ENCODE data around the gene KIAA0825.

KIAA0825 gene

DNA sequence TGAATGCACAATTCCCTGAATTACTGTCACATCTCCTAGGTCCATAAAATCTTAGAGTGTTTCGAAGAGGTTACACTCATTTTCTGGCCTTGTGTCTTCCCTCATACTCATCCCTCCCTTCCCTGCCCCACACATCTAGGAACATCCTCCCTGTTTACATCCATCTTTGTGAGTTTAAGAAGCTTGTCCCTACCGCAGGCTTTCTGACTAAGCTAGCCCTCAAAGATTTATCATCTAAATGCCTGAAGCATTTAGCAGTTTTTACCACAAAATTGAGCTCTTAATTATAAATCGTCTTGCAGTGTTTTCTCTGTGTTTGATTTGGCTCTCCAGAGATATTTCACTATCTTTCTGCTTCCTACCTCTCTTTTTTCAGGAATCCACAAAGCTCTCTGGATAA is 374.8 kb downstream of the KIAA0825 start:
- DNase-seq (ENCODE audit: low read depth), result no peak

DNA sequence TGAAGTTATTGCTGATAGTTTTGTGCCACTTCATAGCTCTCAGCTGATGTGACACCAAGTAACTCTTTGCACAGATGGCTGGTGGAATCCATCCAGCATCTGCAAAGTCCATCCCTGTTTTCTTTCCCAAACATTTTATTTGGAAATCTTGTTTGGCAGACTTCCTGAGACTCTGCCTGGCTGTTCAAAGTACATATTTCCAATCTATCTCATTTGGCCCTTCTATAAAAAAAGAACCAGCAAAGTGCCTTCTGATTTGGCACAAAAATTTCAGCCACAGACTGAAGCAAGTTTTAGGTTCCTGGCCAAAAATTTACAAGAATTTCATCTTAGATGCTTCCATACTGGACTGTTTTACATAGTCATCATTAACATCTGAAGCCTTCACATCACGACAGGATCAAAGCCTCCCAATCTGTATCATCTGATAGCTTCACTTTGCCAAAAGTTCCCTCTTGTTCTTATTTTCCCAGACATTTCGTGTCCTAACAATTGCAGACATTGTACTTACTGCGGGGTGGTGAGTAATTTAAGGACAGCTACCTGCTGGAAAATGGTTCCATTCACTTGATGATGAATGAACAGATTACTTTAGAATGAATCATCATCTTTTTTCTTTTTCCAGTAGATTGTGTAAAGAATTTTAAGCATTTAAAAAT is 377.3 kb downstream of the KIAA0825 start:
- DNase-seq (ENCODE audit: low read depth), result peak; percentile 11

DNA sequence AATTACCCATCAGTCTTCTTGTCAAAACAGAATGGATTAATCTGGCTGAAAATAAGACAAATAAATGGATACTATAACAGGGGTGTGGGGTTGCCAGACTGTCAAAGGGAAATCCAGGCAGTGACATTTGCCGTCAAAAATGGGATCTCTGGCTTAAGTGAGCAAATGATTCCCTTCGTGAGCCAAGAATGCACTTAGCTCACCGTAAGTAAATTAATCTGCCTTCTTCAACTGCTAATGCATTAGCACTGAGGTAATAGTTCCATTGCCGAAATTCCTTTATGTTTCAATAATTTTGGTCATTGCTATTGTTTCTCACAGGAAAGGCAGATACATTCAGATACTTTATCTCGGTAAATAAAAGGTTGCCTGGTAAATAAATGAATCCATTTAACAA is 377.8 kb downstream of the KIAA0825 start:
- DNase-seq (ENCODE audit: low read depth), result no peak

DNA sequence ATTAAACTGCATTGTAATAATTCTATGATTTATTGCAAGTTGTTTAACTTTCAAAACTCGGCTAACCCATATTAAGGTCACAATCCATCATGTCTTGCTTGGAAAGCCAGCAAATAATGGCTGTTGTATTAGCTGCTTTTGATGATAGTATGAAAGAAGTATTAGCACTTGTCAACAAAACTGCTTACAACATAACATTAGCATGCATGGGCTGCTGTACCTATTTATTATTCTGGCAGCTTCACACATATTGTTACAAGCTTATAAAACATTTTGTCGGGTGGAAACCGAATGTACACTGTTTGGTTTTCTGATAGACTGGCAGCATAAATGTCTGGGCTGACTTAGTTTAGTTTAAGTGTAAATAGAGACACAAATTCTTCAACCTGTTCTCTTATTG is 378.3 kb downstream of the KIAA0825 start:
- DNase-seq (ENCODE audit: low read depth), result no peak

DNA sequence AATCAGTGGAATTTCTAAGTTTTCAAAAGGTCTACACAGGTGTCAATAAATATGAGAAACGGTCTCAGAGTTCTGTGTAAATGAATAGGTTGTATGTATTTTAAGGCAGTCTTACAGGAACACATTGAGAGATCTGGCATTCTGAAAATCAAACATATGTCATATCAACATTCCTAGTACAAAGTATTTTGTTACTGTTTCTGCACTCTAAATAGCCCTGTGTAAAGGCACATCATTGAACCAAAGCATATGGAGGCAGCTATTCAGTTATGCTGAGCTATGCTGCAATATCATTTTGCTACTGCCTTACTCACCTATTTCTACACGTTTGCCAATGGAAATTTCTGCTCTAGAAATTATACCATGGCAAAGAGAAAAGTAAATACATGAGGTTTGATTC is 379.1 kb downstream of the KIAA0825 start:
- DNase-seq (ENCODE audit: low read depth), result no peak

DNA sequence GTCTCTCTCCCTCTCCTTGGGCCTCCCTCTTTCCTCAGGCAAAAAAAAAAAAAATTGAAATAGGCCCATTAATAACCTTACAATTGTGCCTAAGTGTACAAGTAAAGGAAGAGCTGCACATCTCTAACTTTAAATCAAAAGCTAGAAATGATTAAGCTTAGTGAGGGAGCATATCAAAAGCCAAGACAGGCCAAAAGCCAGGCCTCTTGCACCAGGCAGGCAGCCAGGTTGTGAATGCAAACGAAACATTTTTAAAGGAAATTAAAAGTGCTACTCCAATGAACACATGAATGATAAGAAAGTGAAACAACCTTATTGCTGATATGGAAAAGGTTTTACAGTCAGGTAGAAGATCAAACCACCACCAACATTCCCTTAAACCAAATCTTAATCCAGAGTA is 383.4 kb downstream of the KIAA0825 start:
- no peak for DNase-seq (ENCODE audit: low read depth)

DNA sequence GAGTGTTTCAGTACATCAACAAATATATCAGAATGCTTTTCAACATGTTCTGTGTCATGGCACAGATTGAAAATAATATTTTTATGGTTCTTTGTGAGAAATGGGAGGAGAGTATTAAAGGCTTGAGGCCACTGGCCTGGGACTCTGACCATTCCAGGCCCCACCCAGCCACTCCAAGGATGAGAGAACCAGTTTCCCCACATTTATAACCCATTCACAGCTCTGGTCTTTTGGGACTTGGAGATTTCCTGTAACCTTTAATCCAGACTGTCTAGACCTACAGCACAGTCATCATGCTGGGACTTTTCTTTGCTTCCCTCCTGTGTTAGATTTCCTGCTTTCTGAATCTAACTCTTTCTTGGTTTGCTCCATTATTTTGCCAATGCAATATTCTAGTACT is 389.6 kb downstream of the KIAA0825 start:
- DNase-seq (ENCODE audit: low read depth), result no peak

DNA sequence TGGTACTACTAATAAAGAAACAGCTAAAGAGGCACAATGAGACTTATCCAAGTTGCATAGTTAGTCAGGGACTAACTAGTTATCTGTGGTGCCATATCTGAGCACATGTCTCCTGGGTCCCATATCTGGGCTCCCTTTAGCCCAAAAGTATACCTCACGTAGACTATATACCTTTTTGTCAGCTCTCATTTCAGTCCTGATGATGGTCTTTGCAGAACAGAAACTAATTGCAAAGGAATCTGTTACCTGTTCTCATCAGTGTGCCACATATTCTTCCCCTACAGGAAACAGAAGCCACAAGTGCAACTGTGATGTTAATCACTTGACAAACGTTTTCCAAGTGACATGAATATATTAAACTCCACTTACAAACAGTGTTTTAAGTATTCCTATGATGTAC is 395.2 kb downstream of the KIAA0825 start:
- no peak for DNase-seq (ENCODE audit: low read depth)

DNA sequence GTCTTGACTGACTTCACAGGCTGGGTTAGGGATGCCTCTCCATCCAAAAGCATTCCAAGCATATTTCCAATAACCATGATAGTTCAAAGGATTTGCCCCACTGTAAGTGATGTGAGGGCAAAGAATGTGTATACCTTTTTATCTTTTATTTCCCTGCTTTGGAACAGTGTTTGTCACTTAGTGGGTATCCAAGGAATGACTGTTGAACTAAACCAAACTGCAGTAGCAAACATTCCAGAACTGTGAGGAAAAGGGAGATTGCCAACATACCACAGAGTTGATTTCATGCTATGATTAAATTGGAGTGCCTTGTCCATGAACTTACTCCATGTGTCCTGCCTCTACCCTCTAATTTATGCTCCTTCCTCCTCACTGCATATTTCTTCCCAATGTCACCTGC is 400.0 kb downstream of the KIAA0825 start:
- DNase-seq (ENCODE audit: low read depth), result peak; percentile 78

DNA sequence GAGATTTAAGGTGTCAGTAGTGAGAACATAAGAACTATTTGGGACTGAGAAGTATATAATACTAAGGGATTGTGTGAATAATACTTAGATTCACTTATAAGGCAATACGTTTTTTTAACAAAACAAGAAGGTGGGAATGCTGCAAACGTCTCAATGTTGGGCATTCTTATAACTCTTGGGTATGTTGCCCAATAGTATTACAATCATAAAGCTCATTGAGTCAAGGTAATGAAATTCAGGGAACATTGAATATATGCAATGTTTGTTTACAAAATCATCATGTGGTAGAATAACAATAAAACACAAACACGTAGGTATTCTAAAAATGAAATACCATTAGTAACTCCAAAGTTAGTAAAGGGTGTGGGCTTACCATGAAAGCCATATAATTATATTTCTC is 400.7 kb downstream of the KIAA0825 start:
- DNase-seq (ENCODE audit: low read depth), result no peak

DNA sequence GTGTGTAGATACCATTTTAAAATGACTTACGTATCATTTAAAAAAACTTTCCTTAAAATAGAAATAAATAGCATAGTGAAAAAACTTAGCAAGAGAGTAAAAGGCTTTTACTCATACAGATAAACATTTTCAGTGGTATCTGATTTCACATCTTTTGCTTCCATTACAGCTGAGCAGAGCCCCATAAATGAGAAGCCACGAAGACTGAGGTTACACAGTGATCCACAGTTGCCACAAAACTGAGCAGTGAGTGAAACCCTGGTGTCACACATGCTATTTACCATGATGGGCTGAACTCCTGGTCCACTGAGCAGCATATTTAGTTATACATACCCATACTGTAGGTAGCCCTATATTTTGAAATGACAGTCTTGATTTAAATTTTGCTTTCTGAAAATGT is 401.2 kb downstream of the KIAA0825 start:
- no peak for DNase-seq (ENCODE audit: low read depth)

DNA sequence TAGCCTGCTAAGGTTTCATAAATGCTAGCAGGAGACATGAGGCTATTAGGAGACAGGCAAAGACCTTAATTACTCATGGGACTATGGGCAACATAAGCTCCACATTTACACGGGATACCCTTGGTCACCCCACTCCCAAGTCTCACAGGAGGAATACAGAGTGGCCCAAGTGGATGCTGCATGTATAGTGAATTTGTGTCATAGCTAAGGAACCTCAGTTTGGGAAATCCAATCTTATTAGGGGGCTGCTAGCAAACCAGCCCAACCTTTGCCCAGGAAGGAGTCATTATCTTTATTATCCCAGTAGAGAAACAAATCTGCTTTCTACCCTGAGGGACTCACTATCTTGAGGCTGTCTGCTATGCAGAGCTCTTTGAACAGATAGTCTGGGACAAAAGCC is 405.9 kb downstream of the KIAA0825 start:
- DNase-seq (ENCODE audit: low read depth), result no peak

DNA sequence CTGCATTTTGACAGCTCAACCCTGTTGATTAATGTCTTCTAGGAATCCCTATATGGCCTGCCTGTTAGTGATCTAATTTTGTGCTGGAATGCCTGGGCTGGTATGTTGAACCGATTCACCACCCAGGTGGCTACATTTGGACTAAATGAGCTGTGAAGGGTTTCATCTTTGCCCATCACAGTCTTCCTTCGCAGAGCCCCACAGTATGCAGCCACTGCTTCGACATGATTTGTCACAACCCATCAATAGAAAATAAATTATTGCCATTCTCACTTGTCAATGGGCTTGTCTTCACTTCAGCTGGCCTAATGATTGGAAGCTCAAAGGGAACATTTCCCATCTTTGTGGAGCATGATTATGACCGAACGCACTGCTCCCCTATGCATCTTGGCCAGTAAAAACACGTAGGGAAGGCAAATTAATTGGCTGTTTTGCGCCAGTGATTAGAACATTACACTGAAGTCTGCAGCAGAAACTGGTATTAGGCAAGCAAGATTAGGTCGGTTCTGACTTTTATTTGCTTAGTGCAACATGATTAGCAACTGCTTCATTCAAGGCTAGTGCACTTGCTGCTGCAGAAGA is 408.5 kb downstream of the KIAA0825 start:
- no peak for DNase-seq (ENCODE audit: low read depth)

DNA sequence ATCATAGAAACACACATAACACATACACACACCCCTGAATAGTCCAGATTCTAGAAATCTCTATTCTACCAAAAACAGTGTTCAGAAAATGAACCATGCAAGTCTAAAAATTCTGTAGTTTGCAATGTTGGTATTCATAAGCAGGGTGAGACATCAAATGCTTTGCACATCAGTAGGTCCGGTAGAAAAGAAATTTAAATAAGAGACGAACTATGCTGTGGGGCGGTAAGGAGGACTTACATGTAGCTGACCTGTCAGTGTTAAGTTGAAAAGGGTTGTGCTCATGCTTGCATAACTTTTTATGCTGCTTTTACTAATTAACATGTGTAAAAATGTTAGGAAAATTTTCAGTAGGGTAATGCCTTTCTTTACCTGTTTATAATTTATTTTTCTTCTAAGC is 409.1 kb downstream of the KIAA0825 start:
- DNase-seq (ENCODE audit: low read depth), result no peak

DNA sequence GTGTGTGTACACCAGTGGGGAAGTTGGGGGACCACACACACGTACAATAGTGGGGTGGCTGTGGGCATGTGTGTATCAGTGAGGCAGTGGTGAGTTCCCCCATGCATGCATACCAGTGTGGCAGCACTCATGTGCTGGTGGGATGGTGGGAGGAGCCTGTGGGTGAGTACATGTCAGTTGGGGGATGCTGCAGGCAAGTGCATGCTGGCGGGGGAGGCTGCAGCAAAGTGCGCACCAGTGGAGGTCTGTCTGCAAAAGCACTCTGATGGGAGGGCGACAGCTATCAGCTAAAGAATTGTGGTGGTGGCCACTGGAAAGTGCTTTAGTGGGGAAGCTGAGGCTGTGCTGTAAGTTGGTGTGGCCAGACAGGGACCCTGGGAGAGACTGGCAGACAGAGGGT is 418.8 kb downstream of the KIAA0825 start:
- no peak for DNase-seq (ENCODE audit: low read depth)

DNA sequence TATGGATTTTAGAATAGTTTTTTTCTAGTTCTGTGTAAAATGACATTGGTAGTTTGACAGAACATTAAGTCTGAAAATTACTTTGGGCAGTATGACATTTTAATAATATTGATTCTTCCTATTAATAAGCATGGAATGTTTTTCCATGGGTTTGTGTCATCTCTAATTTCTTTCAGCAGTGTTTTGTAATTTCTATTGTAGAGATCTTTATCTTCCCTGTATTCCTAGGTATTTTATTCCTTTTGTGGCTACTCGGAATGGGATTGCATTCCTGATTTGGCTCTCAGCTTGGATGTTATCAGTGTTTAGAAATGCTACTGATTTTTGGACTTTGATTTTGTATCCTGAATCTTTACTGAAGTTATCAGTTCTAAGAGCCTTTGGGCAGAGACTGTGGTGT is 420.4 kb downstream of the KIAA0825 start:
- no peak for DNase-seq (ENCODE audit: low read depth)

DNA sequence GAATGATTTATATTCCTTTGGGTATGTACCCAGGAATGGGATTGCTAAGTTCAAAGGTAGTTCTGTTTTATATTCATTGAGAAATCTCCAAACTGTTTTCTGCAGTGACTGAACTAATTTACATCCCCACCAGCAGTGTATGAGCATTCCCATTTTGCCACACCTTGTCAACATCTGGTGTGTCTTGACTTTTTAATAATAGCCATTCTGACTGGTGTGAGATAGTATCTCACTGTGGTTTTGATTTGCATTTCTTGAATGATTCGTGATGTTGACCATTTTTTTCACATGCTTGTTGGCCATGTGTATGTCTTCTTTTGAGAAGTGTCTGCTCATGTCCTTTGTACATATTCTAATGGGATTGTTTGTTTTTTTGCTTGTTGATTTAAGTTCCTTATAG is 421.5 kb downstream of the KIAA0825 start:
- no peak for DNase-seq (ENCODE audit: low read depth)

DNA sequence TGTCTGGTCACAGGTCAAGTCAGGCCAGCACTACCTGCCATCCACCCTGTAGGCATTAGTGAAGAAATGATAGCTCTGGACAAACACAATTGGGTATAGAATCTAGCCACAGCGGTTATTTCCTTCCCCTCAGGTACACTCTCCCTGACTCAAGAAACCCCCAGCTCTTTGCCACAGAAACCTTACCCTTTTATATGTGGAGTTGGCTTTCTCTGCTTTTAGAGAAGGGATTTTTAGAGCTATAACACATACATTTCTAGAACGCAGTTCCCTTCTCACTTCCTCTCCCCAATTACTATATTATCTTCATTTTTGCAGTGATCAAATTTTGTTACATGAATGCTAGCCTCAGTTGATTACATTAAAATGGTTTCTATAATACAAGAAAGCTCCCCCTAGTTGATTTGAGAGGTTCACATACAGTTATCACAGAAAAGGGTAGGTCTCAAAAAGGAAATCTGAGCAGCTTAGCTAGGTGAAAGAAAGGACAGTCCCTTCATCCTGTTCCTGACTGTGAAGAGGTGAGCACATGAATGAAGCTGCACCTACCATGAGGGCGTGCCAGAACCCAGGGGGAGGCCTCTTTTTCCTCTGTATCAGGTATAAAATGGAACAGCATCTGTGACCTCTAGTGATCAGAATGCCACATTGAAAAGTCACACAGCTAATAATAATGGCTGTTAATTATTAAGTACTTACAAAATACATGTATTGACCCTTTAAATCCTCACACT is 425.6 kb downstream of the KIAA0825 start:
- no peak for DNase-seq (ENCODE audit: low read depth)

DNA sequence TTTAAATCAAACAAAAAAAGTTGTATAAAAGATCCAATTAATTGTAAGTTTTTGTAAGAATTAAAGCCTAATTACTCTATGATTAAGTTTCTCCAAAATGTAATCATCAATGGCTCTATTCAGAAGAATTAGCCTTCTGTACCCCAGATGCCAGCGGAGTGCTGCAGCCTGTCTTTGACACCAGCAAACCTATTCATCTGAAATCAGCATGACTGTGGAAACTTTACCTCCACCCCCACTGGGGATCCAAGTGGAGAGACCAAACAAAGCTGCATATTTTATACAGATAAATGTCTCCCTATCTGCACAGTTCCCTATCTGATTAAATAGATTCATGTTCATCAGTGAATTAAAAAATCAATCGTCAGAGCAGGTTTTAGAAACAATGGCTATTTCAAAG is 426.8 kb downstream of the KIAA0825 start:
- DNase-seq (ENCODE audit: low read depth), result no peak

DNA sequence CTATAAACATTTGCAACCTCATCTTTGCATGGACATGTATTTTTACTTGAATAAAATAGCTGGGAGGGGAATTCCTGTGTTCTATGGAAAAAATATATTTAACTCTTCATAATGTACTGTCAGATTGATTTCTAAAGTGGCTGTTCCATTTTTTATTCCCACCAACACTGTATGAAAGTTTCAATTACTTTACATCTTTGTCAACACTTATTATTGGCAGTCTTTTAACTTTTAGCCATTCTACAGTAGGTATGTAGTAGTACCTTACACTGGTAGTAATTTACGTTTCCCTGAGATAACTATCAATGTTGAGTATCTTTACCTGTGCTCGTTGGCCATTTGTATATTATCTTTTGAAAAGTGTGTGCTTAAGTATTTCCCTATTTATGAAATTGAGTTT is 429.7 kb downstream of the KIAA0825 start:
- no peak for DNase-seq (ENCODE audit: low read depth)

DNA sequence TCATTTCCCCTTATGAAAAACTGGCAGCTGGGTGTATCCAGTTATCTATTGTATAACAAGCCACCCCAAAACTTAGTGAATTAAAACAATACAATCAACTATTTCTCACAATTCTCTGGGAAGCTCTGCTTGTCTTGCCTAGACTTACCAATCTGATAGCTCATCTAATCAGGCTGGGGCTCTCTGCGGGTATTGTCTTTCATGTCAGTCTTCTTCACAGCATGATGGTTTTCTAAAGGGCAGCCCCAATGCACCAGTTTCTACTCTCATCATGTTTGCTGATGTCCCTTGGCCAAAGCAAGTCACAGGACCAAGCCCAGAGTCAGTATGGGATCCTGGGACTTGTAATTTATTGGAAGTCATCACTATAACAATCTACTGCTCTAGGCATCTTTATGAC is 433.5 kb downstream of the KIAA0825 start:
- no peak for DNase-seq (ENCODE audit: low read depth)

DNA sequence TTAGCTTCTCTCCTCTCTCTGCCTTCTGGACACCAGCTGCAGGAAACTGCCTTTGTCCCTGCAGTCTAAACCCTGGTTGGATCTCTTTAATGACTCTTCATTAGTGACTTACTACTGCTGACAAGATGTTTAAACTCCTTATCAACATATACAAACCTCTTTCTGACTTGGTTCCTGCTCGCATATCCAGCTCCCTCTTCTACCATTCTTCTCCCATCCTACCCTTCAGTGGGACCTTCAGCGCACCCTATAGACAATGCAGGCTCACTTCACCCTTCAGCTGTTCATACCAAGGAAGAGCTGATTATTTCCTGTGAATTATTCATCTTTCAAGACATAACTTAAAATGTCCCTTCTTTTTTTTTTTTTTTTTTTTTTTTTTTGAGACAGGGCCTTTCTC is 436.5 kb downstream of the KIAA0825 start:
- no peak for DNase-seq (ENCODE audit: low read depth)

DNA sequence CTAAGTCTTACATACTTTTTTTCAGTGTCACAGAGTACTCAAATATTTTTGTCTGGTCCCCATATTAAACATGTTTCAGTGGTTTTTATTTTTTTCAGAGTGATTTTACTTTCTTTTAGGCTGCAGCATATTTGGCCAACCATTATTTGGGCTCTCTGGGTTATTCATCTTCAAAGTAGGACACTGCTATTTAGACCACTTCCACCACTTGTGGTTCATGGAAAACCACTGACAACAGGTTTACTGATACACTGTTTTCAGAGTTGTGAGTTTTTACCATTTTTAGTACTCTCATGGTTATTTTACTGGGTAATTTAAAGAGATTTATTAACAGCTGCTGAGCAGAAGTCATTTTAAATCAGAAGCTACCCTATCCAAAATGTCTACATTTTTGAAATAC is 437.6 kb downstream of the KIAA0825 start:
- DNase-seq (ENCODE audit: low read depth), result no peak

DNA sequence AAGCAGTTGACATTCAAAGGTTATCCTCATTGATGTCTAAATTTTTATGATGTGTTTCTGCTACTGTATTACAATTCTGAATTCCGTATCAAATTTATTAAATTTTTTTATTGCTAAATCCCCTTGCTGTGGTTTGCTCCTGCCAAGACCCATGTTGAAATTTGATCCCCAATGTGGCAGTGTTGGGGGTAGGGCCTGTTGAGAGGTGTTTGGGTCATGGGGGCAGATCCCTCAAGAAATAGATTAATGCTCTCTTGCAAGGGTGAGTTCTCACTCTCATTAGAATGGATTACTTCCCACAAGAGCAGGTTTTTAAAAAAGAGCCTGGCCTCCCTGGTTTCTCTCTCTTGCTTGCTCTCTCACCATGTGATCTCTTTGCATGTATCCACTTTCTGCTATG is 442.5 kb downstream of the KIAA0825 start:
- DNase-seq (ENCODE audit: low read depth), result no peak
